Osteocyte (in vitro differentiated cells): ENCODE measurements around the gene FOXL3. TPM values are rescaled to one million over a fixed set of nuclear protein-coding genes. Genes with fewer than 3 reads are reported as not detected.

Experiments used
- DNase-seq: peaks from one replicate; pipeline ENCODE4 v3.0.0; 2021; ENCODE audit warnings: mixed read lengths; ENCODE audit not compliant: unreplicated experiment; ENCODE audit errors: extremely low spot score
- H3K27ac Mint-ChIP-seq: one replicate; pipeline ENCODE4 v1.8.0; 2021; ENCODE audit warnings: mild to moderate bottlenecking, mixed read lengths; ENCODE audit not compliant: unreplicated experiment
- H3K27me3 Mint-ChIP-seq: one replicate; pipeline ENCODE4 v1.8.0; 2021; ENCODE audit warnings: mixed read lengths; ENCODE audit not compliant: unreplicated experiment
- H3K36me3 Mint-ChIP-seq: one replicate; pipeline ENCODE4 v1.8.0; 2021; ENCODE audit warnings: mixed read lengths; ENCODE audit not compliant: unreplicated experiment
- H3K4me1 Mint-ChIP-seq: one replicate; pipeline ENCODE4 v1.8.0; 2021; ENCODE audit warnings: mixed read lengths; ENCODE audit not compliant: unreplicated experiment
- H3K4me3 Mint-ChIP-seq: one replicate; pipeline ENCODE4 v1.8.0; 2021; ENCODE audit warnings: mild to moderate bottlenecking, moderate library complexity, mixed read lengths; ENCODE audit not compliant: unreplicated experiment
- H3K9me3 Mint-ChIP-seq: one replicate; pipeline ENCODE4 v1.8.0; 2021; ENCODE audit warnings: mixed read lengths; ENCODE audit not compliant: unreplicated experiment
- CTCF ChIP-seq: fragments of 200-600 bp; sonication (generic); IDR thresholded peaks from 2 replicates; pipeline ENCODE4 v1.5.0; 2021; ENCODE audit warnings: antibody characterized with exemption, mild to moderate bottlenecking, moderate library complexity
- total RNA-seq: library from RNA; stranded (reverse); gene quantifications from 2 replicates; pipeline ENCODE4 v1.2.1, GENCODE V29; 2021

The FOXL3 gene
- total RNA-seq, 1 donor from 2014 or later = not detected

- H3K9me3 Mint-ChIP-seq = peaks cover 11% of the 10 kb centered on the region
- no peak for DNase-seq
- H3K36me3 Mint-ChIP-seq = no peaks in the 10 kb centered on the region
- no peak overlapping the region for H3K4me3 Mint-ChIP-seq
- no peak overlapping the region for H3K27ac Mint-ChIP-seq
- no peaks in the 10 kb centered on the region for H3K4me1 Mint-ChIP-seq
- peaks cover 5% of the 10 kb centered on the region for H3K27me3 Mint-ChIP-seq
- TF ChIP-seq CTCF = no peak
Observed at GRCh38 chr7:304574-305409, 14.8 kb downstream of the FOXL3 start.

GRCh38 chr7:305410-306151, 15.6 kb downstream of the FOXL3 start:
- Mint-ChIP-seq H3K27me3 (peaks cover 8% of the 10 kb centered on the region), H3K9me3 (peaks cover 11% of the 10 kb centered on the region), H3K36me3 (no peaks in the 10 kb centered on the region), H3K27ac (no peak overlapping the region), H3K4me1 (no peaks in the 10 kb centered on the region), H3K4me3 (no peak overlapping the region)
- TF ChIP-seq CTCF = no peak
- DNase-seq = no peak

- Mint-ChIP-seq H3K36me3 (no peaks in the 10 kb centered on the region), H3K4me3 (no peak overlapping the region), H3K4me1 (no peaks in the 10 kb centered on the region), H3K27ac (no peak overlapping the region), H3K9me3 (peaks cover 11% of the 10 kb centered on the region), H3K27me3 (peaks cover 32% of the 10 kb centered on the region)
- DNase-seq = no peak
- TF ChIP-seq CTCF = no peak
Observed at GRCh38 chr7:307970-308369, 18.0 kb downstream of the FOXL3 start.

- no peak overlapping the region for H3K27ac Mint-ChIP-seq
- TF ChIP-seq CTCF = no peak
- H3K27me3 Mint-ChIP-seq = peaks cover 46% of the 10 kb centered on the region
- no peaks in the 10 kb centered on the region for H3K36me3 Mint-ChIP-seq
- DNase-seq = no peak
- no peak overlapping the region for H3K4me3 Mint-ChIP-seq
- peaks cover 11% of the 10 kb centered on the region for H3K9me3 Mint-ChIP-seq
- no peaks in the 10 kb centered on the region for H3K4me1 Mint-ChIP-seq
Observed at GRCh38 chr7:309586-310228, 19.7 kb downstream of the FOXL3 start.
